Progenitor cell of endocrine pancreas (in vitro differentiated cells): ENCODE data around the gene ZNF429. TPM values are rescaled to one million over a fixed set of nuclear protein-coding genes. Genes with fewer than 3 reads are reported as not detected.
A peak's percentile ranks its signal among the peaks of the same experiment; 100 is the strongest.
"Not testable (repeated sequence)": the region's sequence is repeated elsewhere in the genome, so short reads cannot be mapped to it uniquely, and the experiment has no call there.

Source experiments
- DNase-seq: peaks from one replicate; pipeline ENCODE4 v3.0.0; 2021; ENCODE audit warnings: low spot score; ENCODE audit not compliant: unreplicated experiment
- H3K27ac Mint-ChIP-seq: 2 replicates; pipeline ENCODE4 v1.8.0; 2021; ENCODE audit warnings: mild to moderate bottlenecking, moderate library complexity, mixed read lengths
- H3K27me3 Mint-ChIP-seq: 2 replicates; pipeline ENCODE4 v1.8.0; 2021; ENCODE audit warnings: mixed read lengths
- H3K36me3 Mint-ChIP-seq: 2 replicates; pipeline ENCODE4 v1.8.0; 2022; ENCODE audit warnings: mixed read lengths; ENCODE audit not compliant: insufficient read depth
- H3K4me1 Mint-ChIP-seq: 2 replicates; pipeline ENCODE4 v1.8.0; 2021; ENCODE audit warnings: low read depth, mixed read lengths
- H3K4me3 Mint-ChIP-seq: 2 replicates; pipeline ENCODE4 v1.8.0; 2021; ENCODE audit warnings: low read depth, mild to moderate bottlenecking, moderate library complexity, mixed read lengths
- H3K9me3 Mint-ChIP-seq: 2 replicates; pipeline ENCODE4 v1.8.0; 2021; ENCODE audit warnings: low read depth, mixed read lengths
- CTCF ChIP-seq: fragments of 200-600 bp; sonication (generic); IDR thresholded peaks from one replicate; pipeline ENCODE4 v1.5.0; 2021; ENCODE audit warnings: antibody characterized with exemption, mild to moderate bottlenecking; ENCODE audit not compliant: unreplicated experiment
- total RNA-seq: library from RNA; stranded (reverse); gene quantifications from 2 replicates; pipeline ENCODE4 v1.2.1, GENCODE V29; 2021

The ZNF429 gene
- total RNA-seq, 1 donor from 2014 or later, result 31.7 TPM

DNA sequence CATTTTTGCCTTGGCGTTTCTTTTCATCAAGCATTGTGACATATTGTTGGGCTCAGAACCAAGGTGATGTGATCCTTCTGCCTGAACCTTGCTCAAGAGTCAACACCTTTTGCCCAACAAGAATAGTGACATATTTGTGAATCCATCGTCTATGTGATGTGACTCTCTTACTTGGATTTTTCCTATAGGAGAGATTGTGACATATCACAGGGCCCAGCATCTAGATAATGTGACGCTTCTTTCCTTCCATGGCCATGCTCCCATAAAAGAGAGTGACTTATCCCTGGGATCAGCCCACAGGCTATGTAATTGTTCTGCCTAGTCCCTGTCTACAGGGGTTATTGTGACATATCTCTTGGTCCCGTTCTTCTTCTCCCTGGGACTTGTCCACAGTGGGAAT, 8.5 kb upstream of the ZNF429 start:
- Mint-ChIP-seq H3K36me3 (peaks cover 34% of the 10 kb centered on the region), H3K4me3 (no peak overlapping the region), H3K27me3 (no peaks in the 10 kb centered on the region), H3K27ac (no peak overlapping the region), H3K9me3 (peaks cover 4% of the 10 kb centered on the region), H3K4me1 (peaks cover 7% of the 10 kb centered on the region)
- no peak for DNase-seq
- TF ChIP-seq CTCF, result no peak

- DNase-seq, result no peak
- H3K9me3 Mint-ChIP-seq, result peaks cover 4% of the 10 kb centered on the region
- peaks cover 32% of the 10 kb centered on the region for H3K36me3 Mint-ChIP-seq
- no peaks in the 10 kb centered on the region for H3K27me3 Mint-ChIP-seq
- H3K4me1 Mint-ChIP-seq, result peaks cover 7% of the 10 kb centered on the region
- no peak for TF ChIP-seq CTCF
- H3K4me3 Mint-ChIP-seq, result no peak overlapping the region
- no peak overlapping the region for H3K27ac Mint-ChIP-seq
These were observed 6.8 kb upstream of the ZNF429 start for GRCh38 chr19:21498651-21499050.

DNA sequence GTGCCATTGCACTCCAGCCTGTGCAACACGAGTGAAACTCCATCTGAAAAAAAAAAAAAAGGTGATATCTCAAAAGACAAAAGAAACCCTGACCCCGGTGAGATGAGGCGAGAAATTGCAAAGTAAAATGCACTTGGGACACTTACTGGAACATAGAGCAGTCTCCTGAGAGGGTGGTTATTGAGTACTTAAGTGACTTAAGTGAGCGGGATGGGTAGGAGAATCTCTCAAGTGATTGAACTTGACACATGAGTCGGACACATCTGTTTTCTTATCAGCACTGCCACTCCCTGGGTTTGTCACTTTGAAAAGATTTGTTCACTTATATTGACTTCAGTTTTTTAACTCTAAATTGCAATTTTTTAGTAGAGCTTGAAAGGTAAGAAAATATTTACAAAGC, 2.8 kb downstream of the ZNF429 start:
- DNase-seq, result no peak
- Mint-ChIP-seq H3K4me3 (peak overlapping the region; percentile 55), H3K9me3 (peaks cover 29% of the 10 kb centered on the region), H3K4me1 (peaks cover 13% of the 10 kb centered on the region), H3K27ac (no peak overlapping the region), H3K36me3 (peaks cover 50% of the 10 kb centered on the region), H3K27me3 (no peaks in the 10 kb centered on the region)
- no peak for TF ChIP-seq CTCF

DNA sequence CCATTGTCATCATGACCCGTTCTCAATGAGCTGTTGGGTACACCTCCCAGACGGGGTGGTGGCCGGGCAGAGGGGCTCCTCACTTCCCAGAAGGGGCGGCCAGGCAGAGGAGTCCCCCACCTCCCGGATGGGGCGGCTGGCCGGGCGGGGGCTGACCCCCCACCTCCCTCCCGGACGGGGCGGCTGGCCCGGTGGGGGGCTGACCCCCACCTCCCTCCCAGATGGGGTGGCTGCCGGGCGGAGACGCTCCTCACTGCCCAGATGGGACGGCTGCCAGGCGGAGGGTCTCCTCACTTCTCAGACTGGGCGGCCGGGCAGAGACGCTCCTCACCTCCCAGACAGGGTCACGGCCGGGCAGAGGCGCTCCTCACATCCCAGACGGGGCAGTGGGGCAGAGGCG, 5.7 kb downstream of the ZNF429 start:
- not testable (repeated sequence) for DNase-seq, H3K4me3 Mint-ChIP-seq, H3K27me3 Mint-ChIP-seq, H3K4me1 Mint-ChIP-seq, H3K27ac Mint-ChIP-seq
- Mint-ChIP-seq H3K36me3 (peaks cover 62% of the 10 kb centered on the region), H3K9me3 (peaks cover 44% of the 10 kb centered on the region)

DNA sequence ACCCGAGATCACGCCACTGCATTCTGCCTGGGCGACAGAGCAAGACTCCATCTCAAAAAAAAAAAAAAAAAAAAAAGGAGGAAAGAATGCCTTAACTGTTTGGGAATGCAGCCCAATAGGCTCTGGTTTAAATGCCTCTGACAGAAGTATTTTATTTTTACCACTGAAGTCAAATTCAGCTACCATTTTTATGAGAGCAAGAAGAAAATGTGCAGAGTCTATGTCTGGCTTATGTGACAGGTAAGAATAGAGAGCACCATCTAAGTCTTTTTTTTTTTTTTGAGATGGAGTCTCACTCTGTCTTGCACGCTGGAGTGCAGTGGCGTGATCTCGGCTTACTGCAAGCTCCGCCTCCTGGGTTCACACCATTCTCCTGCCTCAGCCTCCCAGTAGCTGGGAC, 7.2 kb downstream of the ZNF429 start:
- not testable (repeated sequence) for H3K4me1 Mint-ChIP-seq, H3K27me3 Mint-ChIP-seq, DNase-seq, H3K27ac Mint-ChIP-seq, H3K4me3 Mint-ChIP-seq
- H3K36me3 Mint-ChIP-seq, result peaks cover 65% of the 10 kb centered on the region
- H3K9me3 Mint-ChIP-seq, result peaks cover 51% of the 10 kb centered on the region

- Mint-ChIP-seq H3K27ac (peak overlapping the region; percentile 24), H3K4me3 (no peak overlapping the region), H3K4me1 (no peaks in the 10 kb centered on the region), H3K9me3 (peaks cover 50% of the 10 kb centered on the region), H3K27me3 (no peaks in the 10 kb centered on the region), H3K36me3 (peaks cover 64% of the 10 kb centered on the region)
- no peak for DNase-seq
- no peak for TF ChIP-seq CTCF
These were observed 8.2 kb downstream of the ZNF429 start for GRCh38 chr19:21513651-21514050.
